Measurements from ENCODE around the gene AGTR1.

The AGTR1 gene

GRCh38 chr3:148729476-148730055 is 31.9 kb downstream of the AGTR1 start:
- Histone ChIP-seq H3K4me3 (ENCODE audit: low read depth, low read length, poor library complexity, severe bottlenecking) (no peak overlapping the region), H3F3A (ENCODE audit: insufficient read depth, low read length) (no peaks in the 10 kb centered on the region), H3K27ac (ENCODE audit: low read depth, low read length, poor library complexity, severe bottlenecking) (no peak overlapping the region), H3K9me3 (ENCODE audit: low read length) (no peaks in the 10 kb centered on the region), H3K79me2 (ENCODE audit: insufficient read depth, low read length) (no peaks in the 10 kb centered on the region), H3K36me3 (ENCODE audit: insufficient read depth, low read length) (no peaks in the 10 kb centered on the region), H3K27me3 (ENCODE audit: insufficient read depth, low read length) (no peaks in the 10 kb centered on the region), H3K4me1 (ENCODE audit: insufficient read depth, low read length, severe bottlenecking) (no peaks in the 10 kb centered on the region), H3K4me2 (ENCODE audit: low read length) (no peak overlapping the region), H2AFZ (ENCODE audit: low read length) (no peak overlapping the region), H3K9me2 (ENCODE audit: low read depth, low read length) (no peaks in the 10 kb centered on the region), H3K9ac (ENCODE audit: low read length) (no peak overlapping the region), H4K20me1 (ENCODE audit: insufficient read depth, low read length) (no peaks in the 10 kb centered on the region)
- TF ChIP-seq EZH2 (IDR thresholded peaks at IDR 0.05; ENCODE audit: borderline replicate concordance, low read length) = no peak
- no peak for TF ChIP-seq CTCF (IDR thresholded peaks at IDR 0.05; ENCODE audit: low read length)

- no peak overlapping the region for H3K9ac ChIP-seq (ENCODE audit: low read length)
- TF ChIP-seq CTCF (IDR thresholded peaks at IDR 0.05; ENCODE audit: low read length) = no peak
- no peak for TF ChIP-seq EZH2 (IDR thresholded peaks at IDR 0.05; ENCODE audit: borderline replicate concordance, low read length)
- no peaks in the 10 kb centered on the region for H3F3A ChIP-seq (ENCODE audit: insufficient read depth, low read length)
- H3K4me2 ChIP-seq (ENCODE audit: low read length) = no peak overlapping the region
- no peaks in the 10 kb centered on the region for H3K27me3 ChIP-seq (ENCODE audit: insufficient read depth, low read length)
- H3K4me1 ChIP-seq (ENCODE audit: insufficient read depth, low read length, severe bottlenecking) = no peaks in the 10 kb centered on the region
- H3K4me3 ChIP-seq (ENCODE audit: low read depth, low read length, poor library complexity, severe bottlenecking) = no peak overlapping the region
- no peaks in the 10 kb centered on the region for H3K9me2 ChIP-seq (ENCODE audit: low read depth, low read length)
- H2AFZ ChIP-seq (ENCODE audit: low read length) = no peak overlapping the region
- no peak overlapping the region for H3K27ac ChIP-seq (ENCODE audit: low read depth, low read length, poor library complexity, severe bottlenecking)
- no peaks in the 10 kb centered on the region for H4K20me1 ChIP-seq (ENCODE audit: insufficient read depth, low read length)
- no peaks in the 10 kb centered on the region for H3K79me2 ChIP-seq (ENCODE audit: insufficient read depth, low read length)
- H3K36me3 ChIP-seq (ENCODE audit: insufficient read depth, low read length) = no peaks in the 10 kb centered on the region
- no peaks in the 10 kb centered on the region for H3K9me3 ChIP-seq (ENCODE audit: low read length)
These were observed 33.0 kb downstream of the AGTR1 start for GRCh38 chr3:148730676-148731075.

GRCh38 chr3:148735597-148735996 is 37.9 kb downstream of the AGTR1 start:
- Histone ChIP-seq H3K4me1 (ENCODE audit: insufficient read depth, low read length, severe bottlenecking) (no peaks in the 10 kb centered on the region), H4K20me1 (ENCODE audit: insufficient read depth, low read length) (no peaks in the 10 kb centered on the region), H2AFZ (ENCODE audit: low read length) (no peak overlapping the region), H3K27me3 (ENCODE audit: insufficient read depth, low read length) (no peaks in the 10 kb centered on the region), H3K4me3 (ENCODE audit: low read depth, low read length, poor library complexity, severe bottlenecking) (no peak overlapping the region), H3K27ac (ENCODE audit: low read depth, low read length, poor library complexity, severe bottlenecking) (no peak overlapping the region), H3K9me2 (ENCODE audit: low read depth, low read length) (no peaks in the 10 kb centered on the region), H3K9ac (ENCODE audit: low read length) (no peak overlapping the region), H3K79me2 (ENCODE audit: insufficient read depth, low read length) (no peaks in the 10 kb centered on the region), H3K4me2 (ENCODE audit: low read length) (no peak overlapping the region), H3F3A (ENCODE audit: insufficient read depth, low read length) (no peaks in the 10 kb centered on the region), H3K9me3 (ENCODE audit: low read length) (no peaks in the 10 kb centered on the region), H3K36me3 (ENCODE audit: insufficient read depth, low read length) (no peaks in the 10 kb centered on the region)
- TF ChIP-seq EZH2 (IDR thresholded peaks at IDR 0.05; ENCODE audit: borderline replicate concordance, low read length) (no peak), CTCF (IDR thresholded peaks at IDR 0.05; ENCODE audit: low read length) (no peak)

All from OCI-LY1 (cell line).